GM20000 (cell line): Measurements from ENCODE around the gene CCDC15.

Experiments used
- DNase-seq: peaks from one replicate; pipeline ENCODE4 v3.0.0; 2012; ENCODE audit warnings: low spot score
- CTCF ChIP-seq: IDR thresholded peaks from 2 replicates; pipeline ENCODE4 v1.5.1; 2012; ENCODE audit warnings: mild to moderate bottlenecking, control low read depth; ENCODE audit errors: extremely low read depth, missing control alignments

The CCDC15 gene

GRCh38 chr11:125069796-125070195, 115.8 kb downstream of the CCDC15 start:
- no peak for DNase-seq
- TF ChIP-seq CTCF, result no peak

- DNase-seq, result peak; percentile 80
- no peak for TF ChIP-seq CTCF
Observed at GRCh38 chr11:125070699-125071254, 116.8 kb downstream of the CCDC15 start.

GRCh38 chr11:125071435-125071834, 117.4 kb downstream of the CCDC15 start:
- DNase-seq, result no peak
- no peak for TF ChIP-seq CTCF

- DNase-seq, result no peak
- TF ChIP-seq CTCF, result no peak
Observed at GRCh38 chr11:125071846-125072217, 117.8 kb downstream of the CCDC15 start.

GRCh38 chr11:125072218-125072960, 118.4 kb downstream of the CCDC15 start:
- TF ChIP-seq CTCF, result no peak
- peak; percentile 85 for DNase-seq

- TF ChIP-seq CTCF, result no peak
- DNase-seq, result no peak
Observed at GRCh38 chr11:125072961-125073590, 119.1 kb downstream of the CCDC15 start.
